Hepatocyte (in vitro differentiated cells): Measurements from ENCODE around the gene CRIP2. TPM values are rescaled to one million over a fixed set of nuclear protein-coding genes. Genes with fewer than 3 reads are reported as not detected.

Experiments used
- DNase-seq: peaks from one replicate; pipeline ENCODE4 v3.0.0-alpha.2; 2016; ENCODE audit warnings: low spot score
- H2AFZ ChIP-seq: fragments of 200-600 bp; sonication (generic); 2 replicates; pipeline ENCODE4 v1.6.0; 2016; ENCODE audit warnings: antibody characterized with exemption, mild to moderate bottlenecking
- H3K27ac ChIP-seq: fragments of 200-600 bp; sonication (generic); 2 replicates; pipeline ENCODE4 v1.5.1; 2016; ENCODE audit warnings: mild to moderate bottlenecking
- H3K27me3 ChIP-seq: fragments of 200-600 bp; sonication (generic); 2 replicates; pipeline ENCODE4 v1.6.1; 2016
- H3K36me3 ChIP-seq: fragments of 200-600 bp; sonication (generic); replicated peaks from 2 replicates; pipeline ENCODE4 v1.5.1; 2016; ENCODE audit warnings: low read depth; ENCODE audit not compliant: insufficient read depth
- H3K4me1 ChIP-seq: fragments of 200-600 bp; sonication (generic); 2 replicates; pipeline ENCODE4 v1.5.1; 2016; ENCODE audit warnings: mild to moderate bottlenecking, moderate library complexity; ENCODE audit not compliant: insufficient read depth
- H3K4me2 ChIP-seq: fragments of 200-600 bp; sonication (generic); 2 replicates; pipeline ENCODE4 v1.6.0; 2016
- H3K4me3 ChIP-seq: fragments of 200-600 bp; sonication (generic); 2 replicates; pipeline ENCODE4 v1.5.1; 2016; ENCODE audit warnings: mild to moderate bottlenecking
- H3K79me2 ChIP-seq: fragments of 200-600 bp; sonication (generic); 2 replicates; pipeline ENCODE4 v1.6.0; 2017; ENCODE audit warnings: mild to moderate bottlenecking
- H3K9me2 ChIP-seq: fragments of 200-600 bp; sonication (generic); replicated peaks from 2 replicates; pipeline ENCODE4 v1.6.0; 2017; ENCODE audit warnings: mild to moderate bottlenecking; ENCODE audit not compliant: insufficient read depth
- H3K9me3 ChIP-seq: fragments of 200-600 bp; sonication (generic); 2 replicates; pipeline ENCODE4 v1.5.1; 2016; ENCODE audit warnings: low read depth, mild to moderate bottlenecking
- H4K20me1 ChIP-seq: fragments of 200-600 bp; sonication (generic); 2 replicates; pipeline ENCODE4 v1.6.0; 2016; ENCODE audit warnings: mild to moderate bottlenecking; ENCODE audit not compliant: insufficient read depth, poor library complexity, severe bottlenecking
- EZH2 ChIP-seq: fragments of 200-600 bp; sonication (generic); IDR thresholded peaks from 2 replicates; pipeline ENCODE4 v1.6.1; 2016; ENCODE audit warnings: antibody characterized with exemption, mild to moderate bottlenecking, borderline replicate concordance
- EZH2phosphoT487 ChIP-seq: fragments of 200-600 bp; sonication (generic); IDR thresholded peaks from one replicate; pipeline ENCODE4 v1.6.1; 2018; ENCODE audit warnings: antibody characterized with exemption, mild to moderate bottlenecking, low read depth, moderate library complexity; ENCODE audit not compliant: unreplicated experiment, severe bottlenecking
- WGBS: methylation state at CpG from one replicate; pipeline ENCODE4 v1.1.6; 2016; ENCODE audit warnings: low lambda C conversion rate; ENCODE audit errors: missing lambda C conversion rate; 5-methylcytosine and 5-hydroxymethylcytosine counted together
- polyA plus RNA-seq: library from polyadenylated mRNA; unstranded; fragments of >200 nt; fragmentation: Nextera tagmentation; extraction: Ambion mirVana; gene quantifications from 2 replicates; pipeline ENCODE4 v1.2.1, GENCODE V29; 2016
- total RNA-seq: library from RNA; depleted of rRNA; stranded (reverse); fragments of >200 nt; gene quantifications from 2 replicates; pipeline ENCODE4 v1.2.3, GENCODE V29; 2014
- TF ChIP-seq, protein P1 (sequence below): fragments of 200-600 bp; sonication (generic); IDR thresholded peaks from 2 replicates; pipeline ENCODE4 v1.5.1; 2016; ENCODE audit warnings: antibody characterized with exemption, mild to moderate bottlenecking; ENCODE audit not compliant: poor library complexity

CRIP2 gene
- total and polyA plus RNA-seq, 2 experiments from 2014 or later, result 8.3 to 29.1 TPM

DNA sequence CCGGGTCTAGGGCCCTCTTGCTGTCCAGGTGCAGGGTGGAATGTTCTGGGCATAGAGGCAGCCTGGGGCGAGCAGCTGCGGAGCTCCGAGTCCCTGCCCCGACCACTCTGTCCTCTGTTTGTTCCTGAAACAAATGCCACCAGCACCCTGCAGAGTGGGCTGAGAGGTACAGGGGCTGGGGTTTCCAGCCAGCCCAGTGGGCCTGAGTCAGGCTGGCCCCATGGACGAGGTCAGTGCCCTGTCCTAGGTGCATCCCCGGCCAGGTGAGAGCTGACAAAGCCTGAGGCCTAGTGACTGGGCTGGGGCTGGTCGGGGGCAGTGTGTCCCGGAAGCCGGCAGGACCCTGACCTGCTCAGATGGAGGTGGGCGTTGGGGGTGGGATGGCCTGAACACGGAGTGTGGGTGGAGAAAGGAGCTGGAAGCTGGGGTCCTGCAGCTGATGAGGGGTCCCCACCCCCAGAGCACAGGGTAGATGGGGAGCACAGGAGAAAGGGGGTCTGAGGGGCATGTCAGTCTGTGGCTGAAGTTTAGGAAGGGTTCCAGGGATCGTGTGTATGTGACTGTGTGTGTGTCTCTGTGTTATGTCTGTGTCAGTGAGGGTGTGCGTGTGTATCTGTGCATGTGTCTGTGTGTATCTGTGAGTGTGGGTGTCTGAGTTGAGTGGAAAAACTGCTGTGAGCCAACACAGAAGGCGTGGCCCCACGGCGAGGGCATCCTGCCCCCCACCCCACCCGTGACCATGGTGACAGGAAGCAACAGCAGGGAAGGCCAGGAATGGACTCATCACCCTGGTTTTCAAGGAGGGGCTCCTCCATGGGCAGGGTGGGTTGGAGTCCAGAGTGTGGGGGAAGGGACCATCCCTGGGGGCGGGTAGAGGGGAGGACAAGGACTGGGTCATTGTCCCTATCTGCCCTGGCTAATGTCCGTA lies 9.7 kb downstream of the CRIP2 start:
- H3K36me3 ChIP-seq, result no peaks in the 10 kb centered on the region
- H4K20me1 ChIP-seq, result no peaks in the 10 kb centered on the region
- H3K27me3 ChIP-seq, result peaks cover 28% of the 10 kb centered on the region
- H3K4me3 ChIP-seq, result no peak overlapping the region
- WGBS, result 84% methylated on average over 14 of the region's 20 CpGs
- H3K4me2 ChIP-seq, result no peak overlapping the region
- no peaks in the 10 kb centered on the region for H3K9me2 ChIP-seq
- H3K27ac ChIP-seq, result no peak overlapping the region
- no peaks in the 10 kb centered on the region for H3K79me2 ChIP-seq
- peaks cover 28% of the 10 kb centered on the region for H3K4me1 ChIP-seq
- no peak overlapping the region for H2AFZ ChIP-seq
- no peaks in the 10 kb centered on the region for H3K9me3 ChIP-seq
- TF ChIP-seq EZH2phosphoT487 (no peak), EZH2 (no peak)
- TF ChIP-seq, protein P1, sequence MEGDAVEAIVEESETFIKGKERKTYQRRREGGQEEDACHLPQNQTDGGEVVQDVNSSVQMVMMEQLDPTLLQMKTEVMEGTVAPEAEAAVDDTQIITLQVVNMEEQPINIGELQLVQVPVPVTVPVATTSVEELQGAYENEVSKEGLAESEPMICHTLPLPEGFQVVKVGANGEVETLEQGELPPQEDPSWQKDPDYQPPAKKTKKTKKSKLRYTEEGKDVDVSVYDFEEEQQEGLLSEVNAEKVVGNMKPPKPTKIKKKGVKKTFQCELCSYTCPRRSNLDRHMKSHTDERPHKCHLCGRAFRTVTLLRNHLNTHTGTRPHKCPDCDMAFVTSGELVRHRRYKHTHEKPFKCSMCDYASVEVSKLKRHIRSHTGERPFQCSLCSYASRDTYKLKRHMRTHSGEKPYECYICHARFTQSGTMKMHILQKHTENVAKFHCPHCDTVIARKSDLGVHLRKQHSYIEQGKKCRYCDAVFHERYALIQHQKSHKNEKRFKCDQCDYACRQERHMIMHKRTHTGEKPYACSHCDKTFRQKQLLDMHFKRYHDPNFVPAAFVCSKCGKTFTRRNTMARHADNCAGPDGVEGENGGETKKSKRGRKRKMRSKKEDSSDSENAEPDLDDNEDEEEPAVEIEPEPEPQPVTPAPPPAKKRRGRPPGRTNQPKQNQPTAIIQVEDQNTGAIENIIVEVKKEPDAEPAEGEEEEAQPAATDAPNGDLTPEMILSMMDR, result no peak
- no peak for DNase-seq

DNA sequence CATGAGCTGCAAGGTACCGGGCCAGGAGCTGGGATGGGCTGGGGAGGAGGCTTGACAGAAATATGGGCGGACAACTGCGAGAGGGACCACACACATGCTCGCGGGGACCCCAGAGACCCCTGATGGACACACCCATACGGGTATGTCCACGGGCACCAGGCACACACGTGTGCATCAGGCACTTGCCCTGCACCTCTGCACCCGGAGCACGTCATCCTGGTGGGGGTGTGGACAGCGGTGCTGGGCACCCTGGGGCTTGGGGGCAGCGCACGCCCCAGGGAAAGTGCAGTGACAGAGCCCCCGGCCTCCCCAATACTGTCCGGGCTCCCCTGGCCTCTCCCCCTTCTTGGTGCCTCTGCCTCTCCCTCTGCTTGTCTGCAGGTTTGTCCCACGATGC lies 10.4 kb downstream of the CRIP2 start:
- Histone ChIP-seq H4K20me1 (no peaks in the 10 kb centered on the region), H3K4me3 (no peak overlapping the region), H3K9me2 (no peaks in the 10 kb centered on the region), H3K27me3 (peaks cover 21% of the 10 kb centered on the region), H2AFZ (no peak overlapping the region), H3K4me2 (no peak overlapping the region), H3K27ac (no peak overlapping the region), H3K36me3 (no peaks in the 10 kb centered on the region), H3K4me1 (peaks cover 30% of the 10 kb centered on the region), H3K79me2 (no peaks in the 10 kb centered on the region), H3K9me3 (no peaks in the 10 kb centered on the region)
- no peak for DNase-seq
- TF ChIP-seq EZH2 (no peak), EZH2phosphoT487 (no peak)
- TF ChIP-seq, protein P1, result no peak
- 92% methylated on average over 8 of the region's 16 CpGs for WGBS

DNA sequence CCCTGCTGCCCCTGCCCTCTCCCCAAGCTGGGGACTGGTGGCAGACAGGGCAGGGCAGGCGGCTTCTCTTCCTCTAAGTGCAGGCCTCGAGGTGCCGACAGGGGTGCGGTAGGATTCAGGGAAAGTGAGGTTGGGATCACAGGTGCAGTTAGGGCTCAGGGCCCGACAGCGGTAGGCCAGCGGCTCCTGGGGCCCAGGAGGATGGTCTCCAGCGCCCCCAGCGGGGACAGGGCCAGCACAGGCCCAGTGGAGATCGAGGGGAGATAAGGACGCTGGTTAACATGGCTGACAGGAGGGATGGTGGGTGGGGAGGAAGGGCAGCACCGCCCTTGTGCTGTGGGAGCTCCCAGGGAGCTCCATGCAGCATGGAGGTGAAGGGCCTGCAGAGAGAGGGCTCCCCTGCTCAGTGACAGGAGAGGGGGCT lies 11.1 kb downstream of the CRIP2 start:
- Histone ChIP-seq H4K20me1 (no peaks in the 10 kb centered on the region), H3K4me2 (no peak overlapping the region), H3K9me2 (no peaks in the 10 kb centered on the region), H2AFZ (no peak overlapping the region), H3K36me3 (no peaks in the 10 kb centered on the region), H3K27ac (no peak overlapping the region), H3K4me1 (peaks cover 30% of the 10 kb centered on the region), H3K9me3 (no peaks in the 10 kb centered on the region), H3K27me3 (peaks cover 18% of the 10 kb centered on the region), H3K79me2 (no peaks in the 10 kb centered on the region), H3K4me3 (no peak overlapping the region)
- 23% methylated on average over 12 of the region's 12 CpGs for WGBS
- DNase-seq, result peak; percentile 61
- no peak for TF ChIP-seq EZH2
- TF ChIP-seq, protein P1, result peak; percentile 40
